Measurements from ENCODE around the gene LIAS. TPM values are rescaled to one million over a fixed set of nuclear protein-coding genes. Genes with fewer than 3 reads are reported as not detected.
"Not testable (repeated sequence)": the region's sequence is repeated elsewhere in the genome, so short reads cannot be mapped to it uniquely, and the experiment has no call there.

Gene LIAS
- total and polyA plus RNA-seq, 10 of the 15 experiments (the other 5 are each of a cell fraction or from before 2014, with no cell fraction given): 17.9 to 32.3 (median 26.4) TPM

DNA sequence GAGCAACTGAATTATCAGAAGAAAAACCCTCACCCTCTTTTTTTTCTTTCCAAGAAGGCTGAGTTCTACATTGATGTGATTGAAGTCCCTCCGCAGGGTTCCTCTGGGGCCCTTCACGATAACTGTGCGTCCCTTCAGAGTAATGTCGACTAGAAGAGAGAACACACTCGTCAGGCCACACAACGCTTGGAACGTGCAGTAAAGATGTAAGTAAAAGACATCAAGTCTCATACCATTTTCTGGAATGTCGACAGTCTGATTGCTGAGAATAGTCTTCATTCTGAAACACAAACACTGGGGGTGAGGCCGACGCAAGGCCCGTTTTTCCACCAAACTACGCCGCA, 723 bp upstream of the LIAS start:
- RAD21 ChIA-PET (ENCODE audit: unreplicated experiment): interaction anchor here (1.4 kb wide), 1 partner anchor 46 kb away, joined by 3 read pairs; no protein-coding TSS in a partner anchor
- H3K9me3 ChIP-seq (replicated peaks; ENCODE audit: control insufficient read depth, insufficient read depth, low read length); BruUV-seq (replicated peaks); H2AFZ ChIP-seq (ENCODE audit: control insufficient read depth, low read depth, low read length); H3K27me3 ChIP-seq (replicated peaks in 1 of 2; ENCODE audit: control insufficient read depth in 2 of 2, insufficient read depth in 2 of 2, low read length in 1 of 2); DNase-seq (ENCODE audit: low read depth, low spot score); H4K20me1 ChIP-seq (ENCODE audit: control insufficient read depth, insufficient read depth); in situ Hi-C loops (cut with MboI); FAIRE-seq; H3K4me1 ChIP-seq (ENCODE audit: control insufficient read depth, insufficient read depth, low read length): not testable (repeated sequence)
- Histone ChIP-seq H3K9ac (ENCODE audit: control insufficient read depth, insufficient read depth, low read length) (peak overlapping the region; percentile 87), H3K4me3 (peak overlapping the region; percentile 94), H3K79me2 (ENCODE audit: control insufficient read depth, insufficient read depth, low read length) (peaks cover 57% of the 10 kb centered on the region), H3K27ac (ENCODE audit: control insufficient read depth, insufficient read depth) (peak overlapping the region; percentile 92), H3K4me2 (ENCODE audit: control insufficient read depth, insufficient read depth) (peak overlapping the region; percentile 92), H3K36me3 (ENCODE audit: control insufficient read depth in 2 of 2, insufficient read depth in 2 of 2, low read length in 1 of 2) (peaks cover 4 to 36% of the 10 kb centered on the region in 2 experiments)
- TF ChIP-seq MTA3 (IDR thresholded peaks at IDR 0.05; ENCODE audit: borderline replicate concordance, low read length) (0 out of 2 replicates have a peak, but pooled peaks have one; percentile 7), EED (IDR thresholded peaks at IDR 0.05; ENCODE audit: low read depth) (0 out of 2 replicates have a peak, but pooled peaks have one; percentile 3)
- SMC1A ChIA-PET (ENCODE audit: uncharacterized antibody, unreplicated experiment): interaction anchor here (0.7 to 2.5 kb wide), 7 partner anchors 10 to 525 kb away, joined by 3 to 9 read pairs (median 3); no protein-coding TSS in a partner anchor
- peak; percentile 18 for ATAC-seq
- POLR2A ChIA-PET: interaction anchor here (0.5 to 2.5 kb wide), 5 partner anchors 10 to 182 kb away, joined by 3 to 9 read pairs (median 4); partner anchors contain the start of gene RFC1
- CTCF ChIA-PET: interaction anchor here (0.7 to 2.4 kb wide), 5 partner anchors 11 to 859 kb away, joined by 3 to 12 read pairs (median 3); no protein-coding TSS in a partner anchor
- under 1% methylated on average over 13 of the region's 13 CpGs for WGBS (ENCODE audit: insufficient coverage, insufficient replicate concordance, low lambda C conversion rate, missing lambda C conversion rate)
- intact Hi-C loops (cut with micrococcal nuclease; ENCODE audit: unreplicated experiment): loop anchor here (5.0 kb wide), 2 partner anchors 159 to 556 kb away; no protein-coding TSS in a partner anchor

DNA sequence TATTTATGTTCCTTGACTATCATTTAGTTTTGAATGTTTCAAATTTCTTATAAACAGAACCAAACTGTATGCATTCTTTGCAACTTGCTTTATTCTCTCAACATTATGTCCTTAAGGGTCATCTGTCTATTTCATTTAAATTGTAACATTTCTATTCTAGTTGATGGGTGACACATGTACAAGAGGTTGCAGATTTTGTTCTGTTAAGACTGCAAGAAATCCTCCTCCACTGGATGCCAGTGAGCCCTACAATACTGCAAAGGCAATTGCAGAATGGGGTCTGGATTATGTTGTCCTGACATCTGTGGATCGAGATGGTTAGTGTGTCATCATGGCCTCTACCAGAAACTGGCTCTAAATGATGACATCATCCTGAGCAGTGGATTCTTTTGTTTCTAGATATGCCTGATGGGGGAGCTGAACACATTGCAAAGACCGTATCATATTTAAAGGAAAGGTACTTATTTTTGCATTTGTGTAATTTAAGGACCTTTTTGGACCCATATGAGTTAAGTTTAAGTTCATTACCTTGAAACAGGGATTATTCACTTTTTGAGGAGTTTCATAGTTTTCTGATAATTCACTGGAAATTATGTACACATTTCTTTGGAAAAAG, 6.1 kb downstream of the LIAS start:
- no peaks in the 10 kb centered on the region for H3K9me3 ChIP-seq (replicated peaks; ENCODE audit: control insufficient read depth, insufficient read depth, low read length)
- peaks cover 9% of the 10 kb centered on the region for H3K79me2 ChIP-seq (ENCODE audit: control insufficient read depth, insufficient read depth, low read length)
- 96% methylated on average over 2 of the region's 2 CpGs for WGBS (ENCODE audit: insufficient coverage, insufficient replicate concordance, low lambda C conversion rate, missing lambda C conversion rate)
- SMC1A ChIA-PET (ENCODE audit: uncharacterized antibody, unreplicated experiment): interaction anchor here (0.6 to 2.1 kb wide), 2 partner anchors 161 to 364 kb away, joined by 3 to 5 read pairs; no protein-coding TSS in a partner anchor
- peaks cover 5% of the 10 kb centered on the region for H3K4me1 ChIP-seq (ENCODE audit: control insufficient read depth, insufficient read depth, low read length)
- H3K4me2 ChIP-seq (ENCODE audit: control insufficient read depth, insufficient read depth): no peak overlapping the region
- H3K27me3 ChIP-seq (replicated peaks in 1 of 2; ENCODE audit: control insufficient read depth in 2 of 2, insufficient read depth in 2 of 2, low read length in 1 of 2): no peaks in the 10 kb centered on the region
- in situ Hi-C loops (cut with MboI) (loop anchor here (5.0 kb wide), 1 partner anchor 507 kb away; no protein-coding TSS in a partner anchor), intact Hi-C loops (cut with micrococcal nuclease; ENCODE audit: unreplicated experiment) (loop anchor here (5.0 to 10.0 kb wide), 2 partner anchors 172 to 320 kb away; partner anchors contain the start of gene SMIM14)
- peak; percentile 62 for ATAC-seq
- no peak overlapping the region for H3K27ac ChIP-seq (ENCODE audit: control insufficient read depth, insufficient read depth)
- RAD21 ChIA-PET (ENCODE audit: unreplicated experiment): no interaction called here
- H3K4me3 ChIP-seq: no peak overlapping the region
- no peak for DNase-seq (ENCODE audit: low read depth, low spot score)
- H4K20me1 ChIP-seq (ENCODE audit: control insufficient read depth, insufficient read depth): no peaks in the 10 kb centered on the region
- peaks cover 2 to 27% of the 10 kb centered on the region in 2 experiments; a peak in 3 of 4 replicates for H3K36me3 ChIP-seq (ENCODE audit: control insufficient read depth in 2 of 2, insufficient read depth in 2 of 2, low read length in 1 of 2)
- FAIRE-seq: no peak
- H2AFZ ChIP-seq (ENCODE audit: control insufficient read depth, low read depth, low read length): no peak overlapping the region
- no TSS peak for BruUV-seq (replicated peaks)
- CTCF ChIA-PET: no interaction called here
- no peak overlapping the region for H3K9ac ChIP-seq (ENCODE audit: control insufficient read depth, insufficient read depth, low read length)
- POLR2A ChIA-PET: no interaction called here
- TF ChIP-seq RBBP5 (conservative IDR thresholded peaks at IDR 0.05) (no peak), EGR1 (IDR thresholded peaks at IDR 0.05; ENCODE audit: borderline replicate concordance in 1 of 2, low read depth in 2 of 2, low read length in 2 of 2) (no peak), ZNF24 (IDR thresholded peaks at IDR 0.05) (no peak), BMI1 (IDR thresholded peaks at IDR 0.05; ENCODE audit: borderline replicate concordance) (no peak), JUNB (IDR thresholded peaks at IDR 0.05) (no peak), SMARCA5 (IDR thresholded peaks at IDR 0.05) (no peak), YY1 (IDR thresholded peaks at IDR 0.05; ENCODE audit: low read depth, low read length) (peak; percentile 36; the same call in 1 of the 2 replicates), RAD21 (IDR thresholded peaks at IDR 0.05; ENCODE audit: insufficient read depth, low read depth, low read length) (no peak), ZBED1 (IDR thresholded peaks at IDR 0.05; ENCODE audit: borderline replicate concordance) (no peak), TBL1XR1 (IDR thresholded peaks at IDR 0.05; ENCODE audit: low read depth, low read length) (no peak), MTA3 (IDR thresholded peaks at IDR 0.05; ENCODE audit: borderline replicate concordance, low read length) (no peak), YBX1 (IDR thresholded peaks at IDR 0.05) (no peak), PAX5 (IDR thresholded peaks at IDR 0.05; ENCODE audit: borderline replicate concordance, low read depth, low read length) (no peak)
- TF ChIP-seq, protein P1, sequence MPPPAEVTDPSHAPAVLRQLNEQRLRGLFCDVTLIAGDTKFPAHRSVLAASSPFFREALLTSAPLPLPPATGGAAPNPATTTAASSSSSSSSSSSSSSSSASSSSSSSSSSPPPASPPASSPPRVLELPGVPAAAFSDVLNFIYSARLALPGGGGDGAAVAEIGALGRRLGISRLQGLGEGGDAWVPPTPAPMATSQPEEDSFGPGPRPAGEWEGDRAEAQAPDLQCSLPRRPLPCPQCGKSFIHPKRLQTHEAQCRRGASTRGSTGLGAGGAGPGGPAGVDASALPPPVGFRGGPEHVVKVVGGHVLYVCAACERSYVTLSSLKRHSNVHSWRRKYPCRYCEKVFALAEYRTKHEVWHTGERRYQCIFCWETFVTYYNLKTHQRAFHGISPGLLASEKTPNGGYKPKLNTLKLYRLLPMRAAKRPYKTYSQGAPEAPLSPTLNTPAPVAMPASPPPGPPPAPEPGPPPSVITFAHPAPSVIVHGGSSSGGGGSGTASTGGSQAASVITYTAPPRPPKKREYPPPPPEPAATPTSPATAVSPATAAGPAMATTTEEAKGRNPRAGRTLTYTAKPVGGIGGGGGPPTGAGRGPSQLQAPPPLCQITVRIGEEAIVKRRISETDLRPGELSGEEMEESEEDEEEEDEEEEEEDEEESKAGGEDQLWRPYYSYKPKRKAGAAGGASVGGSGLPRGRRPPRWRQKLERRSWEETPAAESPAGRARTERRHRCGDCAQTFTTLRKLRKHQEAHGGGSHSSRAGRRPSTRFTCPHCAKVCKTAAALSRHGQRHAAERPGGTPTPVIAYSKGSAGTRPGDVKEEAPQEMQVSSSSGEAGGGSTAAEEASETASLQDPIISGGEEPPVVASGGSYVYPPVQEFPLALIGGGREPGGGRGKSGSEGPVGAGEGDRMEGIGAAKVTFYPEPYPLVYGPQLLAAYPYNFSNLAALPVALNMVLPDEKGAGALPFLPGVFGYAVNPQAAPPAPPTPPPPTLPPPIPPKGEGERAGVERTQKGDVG (CRISPR knock-in tag; IDR thresholded peaks at IDR 0.05): no peak

Measured in GM12878 (cell line).